Osteocyte (in vitro differentiated cells): ENCODE data around the gene COL15A1. TPM values are rescaled to one million over a fixed set of nuclear protein-coding genes. Genes with fewer than 3 reads are reported as not detected.

ENCODE experiments used
- DNase-seq: peaks from one replicate; pipeline ENCODE4 v3.0.0; 2021; ENCODE audit warnings: mixed read lengths; ENCODE audit not compliant: unreplicated experiment; ENCODE audit errors: extremely low spot score
- H3K27ac Mint-ChIP-seq: one replicate; pipeline ENCODE4 v1.8.0; 2021; ENCODE audit warnings: mild to moderate bottlenecking, mixed read lengths; ENCODE audit not compliant: unreplicated experiment
- H3K27me3 Mint-ChIP-seq: one replicate; pipeline ENCODE4 v1.8.0; 2021; ENCODE audit warnings: mixed read lengths; ENCODE audit not compliant: unreplicated experiment
- H3K36me3 Mint-ChIP-seq: one replicate; pipeline ENCODE4 v1.8.0; 2021; ENCODE audit warnings: mixed read lengths; ENCODE audit not compliant: unreplicated experiment
- H3K4me1 Mint-ChIP-seq: one replicate; pipeline ENCODE4 v1.8.0; 2021; ENCODE audit warnings: mixed read lengths; ENCODE audit not compliant: unreplicated experiment
- H3K4me3 Mint-ChIP-seq: one replicate; pipeline ENCODE4 v1.8.0; 2021; ENCODE audit warnings: mild to moderate bottlenecking, moderate library complexity, mixed read lengths; ENCODE audit not compliant: unreplicated experiment
- H3K9me3 Mint-ChIP-seq: one replicate; pipeline ENCODE4 v1.8.0; 2021; ENCODE audit warnings: mixed read lengths; ENCODE audit not compliant: unreplicated experiment
- total RNA-seq: library from RNA; stranded (reverse); gene quantifications from 2 replicates; pipeline ENCODE4 v1.2.1, GENCODE V29; 2021
- TF ChIP-seq, protein P1 (sequence below): fragments of 200-600 bp; sonication (generic); IDR thresholded peaks from 2 replicates; pipeline ENCODE4 v1.5.0; 2021; ENCODE audit warnings: antibody characterized with exemption, mild to moderate bottlenecking, moderate library complexity

The COL15A1 gene
- total RNA-seq, 1 donor from 2014 or later: 0.81 TPM

DNA sequence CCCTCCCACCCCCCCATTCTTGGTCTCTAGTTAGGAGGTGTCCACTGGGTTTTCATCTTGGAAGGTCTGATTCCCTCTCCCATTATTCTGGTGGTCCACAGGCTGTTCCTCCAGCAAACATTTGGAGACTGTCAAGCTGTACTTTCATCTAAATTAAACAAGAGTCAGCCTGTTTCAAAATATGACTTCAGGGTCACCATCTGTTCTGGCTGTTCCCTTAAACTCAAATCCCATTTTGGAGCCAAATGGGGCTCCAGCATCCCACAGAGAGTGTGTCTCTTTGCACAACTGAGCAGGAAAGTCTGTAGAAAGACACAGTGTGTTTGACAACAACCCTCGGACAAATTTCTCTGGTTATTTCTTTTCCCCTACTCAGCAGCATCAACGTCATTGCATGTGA is 20.5 kb downstream of the COL15A1 start:
- H3K4me1 Mint-ChIP-seq: peaks cover 11% of the 10 kb centered on the region
- no peaks in the 10 kb centered on the region for H3K9me3 Mint-ChIP-seq
- H3K36me3 Mint-ChIP-seq: no peaks in the 10 kb centered on the region
- no peak for DNase-seq
- no peak overlapping the region for H3K27ac Mint-ChIP-seq
- H3K27me3 Mint-ChIP-seq: peaks cover 64% of the 10 kb centered on the region
- TF ChIP-seq, protein P1, sequence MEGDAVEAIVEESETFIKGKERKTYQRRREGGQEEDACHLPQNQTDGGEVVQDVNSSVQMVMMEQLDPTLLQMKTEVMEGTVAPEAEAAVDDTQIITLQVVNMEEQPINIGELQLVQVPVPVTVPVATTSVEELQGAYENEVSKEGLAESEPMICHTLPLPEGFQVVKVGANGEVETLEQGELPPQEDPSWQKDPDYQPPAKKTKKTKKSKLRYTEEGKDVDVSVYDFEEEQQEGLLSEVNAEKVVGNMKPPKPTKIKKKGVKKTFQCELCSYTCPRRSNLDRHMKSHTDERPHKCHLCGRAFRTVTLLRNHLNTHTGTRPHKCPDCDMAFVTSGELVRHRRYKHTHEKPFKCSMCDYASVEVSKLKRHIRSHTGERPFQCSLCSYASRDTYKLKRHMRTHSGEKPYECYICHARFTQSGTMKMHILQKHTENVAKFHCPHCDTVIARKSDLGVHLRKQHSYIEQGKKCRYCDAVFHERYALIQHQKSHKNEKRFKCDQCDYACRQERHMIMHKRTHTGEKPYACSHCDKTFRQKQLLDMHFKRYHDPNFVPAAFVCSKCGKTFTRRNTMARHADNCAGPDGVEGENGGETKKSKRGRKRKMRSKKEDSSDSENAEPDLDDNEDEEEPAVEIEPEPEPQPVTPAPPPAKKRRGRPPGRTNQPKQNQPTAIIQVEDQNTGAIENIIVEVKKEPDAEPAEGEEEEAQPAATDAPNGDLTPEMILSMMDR: no peak
- no peak overlapping the region for H3K4me3 Mint-ChIP-seq

DNA sequence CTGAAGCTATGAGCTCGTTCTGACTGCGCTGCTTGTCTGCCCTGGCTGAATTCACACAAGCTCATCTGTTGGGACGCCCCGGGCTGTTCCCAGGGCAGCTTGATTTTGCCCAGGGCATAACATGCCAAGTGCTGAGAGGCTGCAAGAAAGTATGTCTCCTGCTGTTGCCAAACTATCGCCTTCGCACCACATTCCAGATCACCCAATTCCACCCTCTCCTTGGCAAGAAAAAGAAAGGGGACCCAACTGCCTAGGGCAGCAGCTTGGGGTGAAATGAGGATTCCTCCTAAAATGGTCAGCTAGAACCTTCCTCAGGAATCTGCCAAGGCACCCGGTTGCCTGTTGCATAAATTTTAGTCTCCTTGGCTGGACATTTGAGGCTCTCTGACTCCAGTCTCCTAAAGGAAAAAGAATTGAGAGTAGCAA is 21.2 kb downstream of the COL15A1 start:
- Mint-ChIP-seq H3K4me3 (no peak overlapping the region), H3K4me1 (peaks cover 11% of the 10 kb centered on the region), H3K27me3 (peaks cover 66% of the 10 kb centered on the region), H3K27ac (no peak overlapping the region), H3K36me3 (no peaks in the 10 kb centered on the region), H3K9me3 (no peaks in the 10 kb centered on the region)
- DNase-seq: no peak
- TF ChIP-seq, protein P1: no peak

DNA sequence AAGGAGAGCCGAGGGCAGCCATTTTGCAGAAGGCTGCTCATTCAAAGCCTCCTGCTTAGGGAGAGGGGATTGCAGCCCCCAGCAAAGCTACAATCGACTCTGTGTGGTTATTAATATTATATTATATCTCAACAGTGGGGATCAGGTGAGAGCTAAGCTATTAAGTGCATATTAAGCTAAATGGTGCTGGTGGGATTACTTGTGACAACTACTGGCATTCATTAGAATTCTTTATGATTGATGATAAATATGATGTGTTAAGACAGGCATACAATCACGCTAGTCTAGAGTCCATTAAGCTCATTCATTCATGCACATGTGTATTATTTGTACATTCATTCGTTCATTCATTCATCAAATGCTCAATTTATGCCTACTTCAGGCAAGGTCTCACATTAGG is 23.0 kb downstream of the COL15A1 start:
- Mint-ChIP-seq H3K9me3 (no peaks in the 10 kb centered on the region), H3K27me3 (peaks cover 67% of the 10 kb centered on the region), H3K36me3 (no peaks in the 10 kb centered on the region), H3K27ac (no peak overlapping the region), H3K4me3 (no peak overlapping the region), H3K4me1 (peaks cover 17% of the 10 kb centered on the region)
- no peak for DNase-seq
- TF ChIP-seq, protein P1: no peak

DNA sequence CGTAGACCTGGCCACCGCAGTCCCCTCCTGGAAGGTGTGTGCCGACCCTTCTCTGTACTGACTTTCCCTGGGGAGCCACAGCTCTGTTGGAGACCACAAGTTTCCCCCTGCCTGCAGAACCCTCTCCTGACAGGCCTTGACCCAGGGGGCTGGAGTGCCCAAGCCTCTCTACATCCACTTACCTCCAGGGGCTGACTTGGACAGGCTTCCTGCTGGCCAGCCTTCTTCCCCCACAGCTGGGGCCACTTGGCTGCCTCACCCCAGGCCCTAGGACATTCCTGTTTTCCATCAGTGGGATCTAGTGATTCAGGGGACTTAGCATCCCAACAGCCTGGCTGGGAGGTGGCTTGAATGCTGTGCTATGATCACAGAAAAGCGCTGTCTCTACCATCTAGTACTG is 23.6 kb downstream of the COL15A1 start:
- H3K4me3 Mint-ChIP-seq: no peak overlapping the region
- DNase-seq: no peak
- peaks cover 14% of the 10 kb centered on the region for H3K4me1 Mint-ChIP-seq
- H3K9me3 Mint-ChIP-seq: no peaks in the 10 kb centered on the region
- peaks cover 64% of the 10 kb centered on the region for H3K27me3 Mint-ChIP-seq
- TF ChIP-seq, protein P1: no peak
- no peak overlapping the region for H3K27ac Mint-ChIP-seq
- H3K36me3 Mint-ChIP-seq: no peaks in the 10 kb centered on the region

DNA sequence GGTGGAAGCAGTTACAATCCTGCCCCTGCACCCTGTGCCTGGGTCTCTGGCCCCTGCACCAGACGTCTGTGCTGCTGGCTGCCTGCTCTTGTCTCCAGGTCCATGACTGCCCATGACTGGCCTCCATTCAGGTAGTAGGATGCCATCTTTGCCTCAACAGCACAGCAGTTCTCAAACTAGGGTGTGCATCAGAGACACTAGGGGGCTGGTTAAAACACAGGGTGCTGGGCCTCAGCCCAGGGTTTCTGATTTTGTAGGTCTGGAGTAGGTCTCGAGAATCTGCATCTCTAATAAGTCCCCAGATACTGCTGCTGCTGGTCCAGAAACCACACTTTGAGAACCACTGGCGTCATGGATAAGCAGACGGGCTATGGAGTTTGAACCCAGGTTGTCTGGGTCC is 24.0 kb downstream of the COL15A1 start:
- Mint-ChIP-seq H3K27ac (no peak overlapping the region), H3K27me3 (peaks cover 66% of the 10 kb centered on the region), H3K9me3 (no peaks in the 10 kb centered on the region), H3K4me1 (peaks cover 9% of the 10 kb centered on the region), H3K4me3 (no peak overlapping the region), H3K36me3 (no peaks in the 10 kb centered on the region)
- TF ChIP-seq, protein P1: no peak
- no peak for DNase-seq
